OCI-LY7 (cell line): Measurements from ENCODE around the gene RFFL.

ENCODE experiments used
- EZH2phosphoT487 ChIP-seq: fragments of 200-600 bp; sonication (generic); IDR thresholded peaks from 2 replicates; pipeline ENCODE4 v1.6.1; 2018; ENCODE audit warnings: low read depth, borderline replicate concordance, mild to moderate bottlenecking, mixed run types, antibody characterized with exemption, low read length, moderate library complexity, mixed read lengths
- TF ChIP-seq, protein P1 (sequence below): fragments of 200-600 bp; sonication (generic); conservative IDR thresholded peaks from 2 replicates; pipeline ENCODE4 v1.5.1; 2014; ENCODE audit warnings: mild to moderate bottlenecking, antibody characterized with exemption, low read length, moderate library complexity, mixed read lengths

DNA sequence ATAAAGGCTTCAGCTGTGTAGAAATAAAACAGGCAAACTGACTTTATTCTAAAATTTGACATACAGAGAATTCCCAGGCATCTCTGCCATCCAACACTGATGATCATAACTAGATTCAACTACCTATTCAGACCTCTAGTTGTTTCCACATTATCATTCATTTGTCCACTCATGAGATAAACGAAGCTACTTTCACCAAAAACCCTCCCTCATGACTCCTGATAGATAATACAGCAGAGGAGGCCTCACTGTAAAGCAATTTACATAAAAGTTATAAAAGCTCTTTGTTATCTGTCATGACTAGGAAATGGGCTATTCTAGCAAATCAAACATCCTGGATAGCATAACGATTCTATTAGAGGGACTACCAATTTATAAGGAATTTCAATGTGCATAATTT lies 19.6 kb upstream of the RFFL start:
- TF ChIP-seq, protein P1, sequence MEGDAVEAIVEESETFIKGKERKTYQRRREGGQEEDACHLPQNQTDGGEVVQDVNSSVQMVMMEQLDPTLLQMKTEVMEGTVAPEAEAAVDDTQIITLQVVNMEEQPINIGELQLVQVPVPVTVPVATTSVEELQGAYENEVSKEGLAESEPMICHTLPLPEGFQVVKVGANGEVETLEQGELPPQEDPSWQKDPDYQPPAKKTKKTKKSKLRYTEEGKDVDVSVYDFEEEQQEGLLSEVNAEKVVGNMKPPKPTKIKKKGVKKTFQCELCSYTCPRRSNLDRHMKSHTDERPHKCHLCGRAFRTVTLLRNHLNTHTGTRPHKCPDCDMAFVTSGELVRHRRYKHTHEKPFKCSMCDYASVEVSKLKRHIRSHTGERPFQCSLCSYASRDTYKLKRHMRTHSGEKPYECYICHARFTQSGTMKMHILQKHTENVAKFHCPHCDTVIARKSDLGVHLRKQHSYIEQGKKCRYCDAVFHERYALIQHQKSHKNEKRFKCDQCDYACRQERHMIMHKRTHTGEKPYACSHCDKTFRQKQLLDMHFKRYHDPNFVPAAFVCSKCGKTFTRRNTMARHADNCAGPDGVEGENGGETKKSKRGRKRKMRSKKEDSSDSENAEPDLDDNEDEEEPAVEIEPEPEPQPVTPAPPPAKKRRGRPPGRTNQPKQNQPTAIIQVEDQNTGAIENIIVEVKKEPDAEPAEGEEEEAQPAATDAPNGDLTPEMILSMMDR, result no peak
- no peak for TF ChIP-seq EZH2phosphoT487
